ENCODE results near the gene IMPG2.

The IMPG2 gene

GRCh38 chr3:101216710-101217465, 103.5 kb downstream of the IMPG2 start:
- H3K4me3 ChIP-seq (ENCODE audit: low read depth, low read length), result no peak overlapping the region
- TF ChIP-seq, protein P1, sequence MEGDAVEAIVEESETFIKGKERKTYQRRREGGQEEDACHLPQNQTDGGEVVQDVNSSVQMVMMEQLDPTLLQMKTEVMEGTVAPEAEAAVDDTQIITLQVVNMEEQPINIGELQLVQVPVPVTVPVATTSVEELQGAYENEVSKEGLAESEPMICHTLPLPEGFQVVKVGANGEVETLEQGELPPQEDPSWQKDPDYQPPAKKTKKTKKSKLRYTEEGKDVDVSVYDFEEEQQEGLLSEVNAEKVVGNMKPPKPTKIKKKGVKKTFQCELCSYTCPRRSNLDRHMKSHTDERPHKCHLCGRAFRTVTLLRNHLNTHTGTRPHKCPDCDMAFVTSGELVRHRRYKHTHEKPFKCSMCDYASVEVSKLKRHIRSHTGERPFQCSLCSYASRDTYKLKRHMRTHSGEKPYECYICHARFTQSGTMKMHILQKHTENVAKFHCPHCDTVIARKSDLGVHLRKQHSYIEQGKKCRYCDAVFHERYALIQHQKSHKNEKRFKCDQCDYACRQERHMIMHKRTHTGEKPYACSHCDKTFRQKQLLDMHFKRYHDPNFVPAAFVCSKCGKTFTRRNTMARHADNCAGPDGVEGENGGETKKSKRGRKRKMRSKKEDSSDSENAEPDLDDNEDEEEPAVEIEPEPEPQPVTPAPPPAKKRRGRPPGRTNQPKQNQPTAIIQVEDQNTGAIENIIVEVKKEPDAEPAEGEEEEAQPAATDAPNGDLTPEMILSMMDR (conservative IDR thresholded peaks at IDR 0.05; ENCODE audit: low read depth, low read length), result no peak
- peak; percentile 70 for DNase-seq (ENCODE audit: low read depth)

DNA sequence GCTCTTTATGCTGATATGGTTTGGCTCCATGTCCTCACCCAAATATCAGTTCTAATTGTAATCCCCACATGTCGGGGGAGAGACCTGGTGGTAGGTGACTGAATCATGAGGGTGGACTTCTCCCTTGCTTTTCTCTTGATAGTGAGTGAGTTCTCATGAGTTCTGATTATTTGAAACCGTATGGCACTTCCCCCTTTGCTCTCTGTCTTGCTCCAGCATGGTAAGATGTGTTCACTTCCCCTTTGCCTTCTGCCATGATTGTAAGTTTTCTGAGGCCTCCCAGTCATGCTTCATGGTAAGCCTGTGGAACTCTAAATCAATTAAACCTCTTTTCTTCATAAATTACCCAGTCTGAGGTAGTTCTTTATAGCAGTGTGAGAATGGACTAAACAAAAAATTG, 107.6 kb downstream of the IMPG2 start:
- TF ChIP-seq, protein P1 (conservative IDR thresholded peaks at IDR 0.05; ENCODE audit: low read depth, low read length), result no peak
- DNase-seq (ENCODE audit: low read depth), result no peak
- H3K4me3 ChIP-seq (ENCODE audit: low read depth, low read length), result no peak overlapping the region

DNA sequence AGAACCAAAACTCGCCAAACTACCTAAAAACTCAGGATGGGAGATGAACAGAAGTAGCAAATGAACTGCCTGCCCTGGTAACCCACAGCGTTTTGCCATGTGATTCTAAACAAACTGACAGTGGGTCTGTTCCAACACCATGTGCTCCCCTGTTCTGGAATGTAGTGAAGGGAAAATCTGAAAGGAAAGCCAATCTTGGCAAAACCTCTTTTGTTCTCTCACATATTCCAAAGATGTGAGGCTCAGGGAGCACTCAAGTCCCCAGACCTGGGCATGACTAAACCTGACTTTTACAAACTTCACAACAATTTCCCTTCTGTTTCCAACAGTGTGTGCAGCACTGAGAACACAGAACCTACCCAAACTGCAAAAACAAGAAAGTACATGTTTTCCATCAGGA, 116.1 kb downstream of the IMPG2 start:
- DNase-seq (ENCODE audit: low read depth), result peak; percentile 19
- no peak overlapping the region for H3K4me3 ChIP-seq (ENCODE audit: low read depth, low read length)
- TF ChIP-seq, protein P1 (conservative IDR thresholded peaks at IDR 0.05; ENCODE audit: low read depth, low read length), result no peak

- H3K4me3 ChIP-seq (ENCODE audit: low read depth, low read length), result no peak overlapping the region
- TF ChIP-seq, protein P1 (conservative IDR thresholded peaks at IDR 0.05; ENCODE audit: low read depth, low read length), result no peak
- DNase-seq (ENCODE audit: low read depth), result peak; percentile 38
Measured at GRCh38 chr3:101203411-101203810, 117.0 kb downstream of the IMPG2 start.

- no peak for DNase-seq (ENCODE audit: low read depth)
- TF ChIP-seq, protein P1 (conservative IDR thresholded peaks at IDR 0.05; ENCODE audit: low read depth, low read length), result no peak
- H3K4me3 ChIP-seq (ENCODE audit: low read depth, low read length), result no peak overlapping the region
Measured at GRCh38 chr3:101202640-101203039, 117.7 kb downstream of the IMPG2 start.

DNA sequence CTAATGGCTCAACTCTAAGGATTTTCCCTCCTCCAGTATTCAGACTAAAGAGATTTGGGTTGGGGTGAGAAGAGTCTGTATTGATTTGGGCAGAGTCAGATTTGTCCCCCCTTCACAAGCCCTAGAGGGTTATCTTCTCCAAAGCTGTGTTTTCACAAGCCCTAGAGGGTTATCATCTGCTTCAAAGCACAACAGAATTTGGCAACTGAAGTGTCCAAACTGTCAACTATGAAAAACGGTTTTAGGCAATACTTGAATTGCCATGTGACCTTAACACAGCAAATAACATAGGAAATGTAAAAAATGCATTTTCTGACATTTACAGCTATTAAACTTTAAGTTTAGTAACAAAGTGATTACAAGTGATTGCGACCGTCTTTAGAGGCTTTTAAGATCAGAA, 119.9 kb downstream of the IMPG2 start:
- TF ChIP-seq, protein P1 (conservative IDR thresholded peaks at IDR 0.05; ENCODE audit: low read depth, low read length), result no peak
- DNase-seq (ENCODE audit: low read depth), result no peak
- no peak overlapping the region for H3K4me3 ChIP-seq (ENCODE audit: low read depth, low read length)
